ENCODE measurements around the gene RS1.

Gene RS1

DNA sequence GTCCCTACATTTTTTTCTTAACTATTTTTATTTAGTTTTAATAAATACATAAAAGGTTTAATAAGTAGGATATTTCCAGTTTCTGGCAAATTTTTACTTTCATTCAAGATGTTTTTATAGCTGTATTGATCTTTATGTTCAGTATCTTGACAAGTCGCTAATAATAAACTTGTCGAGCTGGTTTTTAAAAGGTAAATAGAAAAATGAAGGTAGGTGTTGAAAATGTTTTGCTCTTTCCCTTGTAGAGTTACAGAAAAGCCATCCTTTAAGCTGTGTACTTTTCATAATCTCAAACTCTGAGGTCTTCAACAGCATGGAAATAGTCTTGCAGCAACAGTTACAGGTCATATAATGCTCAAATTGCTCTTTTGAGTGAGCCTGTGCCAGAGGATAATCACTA, 52.6 kb downstream of the RS1 start:
- H3K9me3 Mint-ChIP-seq: no peaks in the 10 kb centered on the region
- ATAC-seq (replicated peaks; ENCODE audit: extremely low read depth, poor library complexity, severe bottlenecking): no peak
- no peaks in the 10 kb centered on the region for H3K27me3 Mint-ChIP-seq
- peaks cover 2% of the 10 kb centered on the region for H3K36me3 Mint-ChIP-seq (ENCODE audit: insufficient read depth)
- DNase-seq (ENCODE audit: low spot score in 2 of 2): no peak
- H3K4me1 Mint-ChIP-seq: no peaks in the 10 kb centered on the region
- H3K27ac Mint-ChIP-seq (ENCODE audit: low read depth): no peak overlapping the region
- no peak overlapping the region for H3K4me3 Mint-ChIP-seq

DNA sequence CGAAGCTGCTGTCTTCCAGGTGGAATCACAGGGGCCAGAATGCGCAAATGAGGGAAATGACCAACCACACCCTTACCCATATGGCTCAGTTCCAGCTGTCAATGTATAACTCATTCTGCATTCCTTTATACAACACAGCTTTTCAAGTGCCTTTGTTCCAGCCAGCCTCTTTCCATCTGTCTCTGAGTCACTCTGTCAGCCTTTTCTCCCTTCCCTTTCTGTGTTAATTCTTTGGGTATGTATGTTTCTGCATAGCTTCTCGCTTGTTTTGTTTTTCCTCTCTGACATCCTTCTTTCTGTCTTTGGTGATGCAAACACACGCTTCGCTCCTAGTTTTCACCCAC, 54.5 kb downstream of the RS1 start:
- Mint-ChIP-seq H3K27ac (ENCODE audit: low read depth) (no peak overlapping the region), H3K9me3 (no peaks in the 10 kb centered on the region), H3K27me3 (no peaks in the 10 kb centered on the region), H3K4me3 (no peak overlapping the region), H3K4me1 (no peaks in the 10 kb centered on the region), H3K36me3 (ENCODE audit: insufficient read depth) (peaks cover 2% of the 10 kb centered on the region)
- DNase-seq (ENCODE audit: low spot score in 2 of 2) (no peak), ATAC-seq (replicated peaks; ENCODE audit: extremely low read depth, poor library complexity, severe bottlenecking) (no peak)

- no peak overlapping the region for H3K4me3 Mint-ChIP-seq
- ATAC-seq (replicated peaks; ENCODE audit: extremely low read depth, poor library complexity, severe bottlenecking) (no peak), DNase-seq (ENCODE audit: low spot score in 2 of 2) (no peak)
- no peak overlapping the region for H3K27ac Mint-ChIP-seq (ENCODE audit: low read depth)
- no peaks in the 10 kb centered on the region for H3K4me1 Mint-ChIP-seq
- H3K9me3 Mint-ChIP-seq: no peaks in the 10 kb centered on the region
- peaks cover 2% of the 10 kb centered on the region for H3K36me3 Mint-ChIP-seq (ENCODE audit: insufficient read depth)
- H3K27me3 Mint-ChIP-seq: no peaks in the 10 kb centered on the region
Measured at GRCh38 chrX:18616688-18617406, 55.1 kb downstream of the RS1 start.

DNA sequence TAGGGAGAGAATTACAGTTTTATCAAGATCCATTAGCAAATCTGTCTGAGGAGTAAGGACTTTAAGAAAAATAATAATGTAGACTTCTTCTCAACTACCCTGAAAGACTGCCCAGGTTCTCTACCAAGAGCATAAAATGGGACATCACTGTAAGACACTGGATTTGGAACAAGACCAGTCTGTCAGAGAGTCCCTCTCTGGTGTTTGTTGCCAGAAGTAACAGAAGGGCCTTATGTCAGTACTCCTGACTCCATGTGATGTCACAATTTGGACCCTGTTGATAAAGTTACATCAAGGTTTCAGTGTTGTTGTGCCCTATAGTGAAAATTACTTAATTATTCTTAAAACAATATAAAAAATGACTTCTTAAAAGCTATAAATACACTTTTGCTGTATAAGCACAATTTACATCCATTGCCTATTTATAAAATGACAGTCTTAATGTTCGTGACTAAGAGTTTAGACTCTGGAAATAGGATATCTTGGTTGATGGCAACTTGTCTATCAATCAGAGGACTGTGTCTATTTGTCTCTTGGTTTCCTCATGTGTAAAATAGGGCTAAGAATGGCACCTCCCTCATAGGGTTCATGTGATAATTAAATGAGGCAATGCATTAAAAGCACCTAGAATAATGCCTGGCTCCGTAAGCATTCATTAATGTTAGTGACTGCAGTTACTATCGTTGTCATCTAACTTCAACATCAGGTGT, 57.8 kb downstream of the RS1 start:
- H3K36me3 Mint-ChIP-seq (ENCODE audit: insufficient read depth): peaks cover 5% of the 10 kb centered on the region
- no peak for DNase-seq (ENCODE audit: low spot score in 2 of 2)
- no peaks in the 10 kb centered on the region for H3K4me1 Mint-ChIP-seq
- no peak overlapping the region for H3K4me3 Mint-ChIP-seq
- ATAC-seq (replicated peaks; ENCODE audit: extremely low read depth, poor library complexity, severe bottlenecking): no peak
- no peaks in the 10 kb centered on the region for H3K27me3 Mint-ChIP-seq
- no peaks in the 10 kb centered on the region for H3K9me3 Mint-ChIP-seq
- H3K27ac Mint-ChIP-seq (ENCODE audit: low read depth): no peak overlapping the region

- H3K9me3 Mint-ChIP-seq: no peaks in the 10 kb centered on the region
- no peaks in the 10 kb centered on the region for H3K27me3 Mint-ChIP-seq
- H3K27ac Mint-ChIP-seq (ENCODE audit: low read depth): no peak overlapping the region
- H3K4me3 Mint-ChIP-seq: no peak overlapping the region
- DNase-seq (ENCODE audit: low spot score in 2 of 2) (no peak), ATAC-seq (replicated peaks; ENCODE audit: extremely low read depth, poor library complexity, severe bottlenecking) (no peak)
- no peaks in the 10 kb centered on the region for H3K4me1 Mint-ChIP-seq
- H3K36me3 Mint-ChIP-seq (ENCODE audit: insufficient read depth): peaks cover 11% of the 10 kb centered on the region
Measured at GRCh38 chrX:18607966-18608365, 63.9 kb downstream of the RS1 start.

DNA sequence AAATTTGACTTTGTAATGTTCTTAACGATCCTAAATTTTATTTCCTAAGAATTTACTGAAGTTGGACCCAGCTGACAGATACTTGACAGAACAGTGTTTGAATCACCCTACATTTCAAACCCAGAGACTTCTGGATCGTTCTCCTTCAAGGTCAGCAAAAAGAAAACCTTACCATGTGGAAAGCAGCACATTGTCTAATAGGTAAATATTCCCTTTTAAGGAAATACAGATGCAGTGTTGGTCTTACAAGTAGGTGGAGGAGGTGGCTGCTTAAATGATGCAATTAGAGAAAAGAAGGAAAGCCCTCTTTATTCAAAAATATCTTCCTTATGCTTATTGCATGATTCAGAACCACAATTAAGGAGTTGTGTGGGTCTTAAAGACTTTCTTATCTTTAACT, 73.5 kb downstream of the RS1 start:
- no peak for ATAC-seq (replicated peaks; ENCODE audit: extremely low read depth, poor library complexity, severe bottlenecking)
- no peak for DNase-seq (ENCODE audit: low spot score in 2 of 2)
- no peaks in the 10 kb centered on the region for H3K9me3 Mint-ChIP-seq
- H3K27me3 Mint-ChIP-seq: no peaks in the 10 kb centered on the region
- H3K4me1 Mint-ChIP-seq: no peaks in the 10 kb centered on the region
- H3K36me3 Mint-ChIP-seq (ENCODE audit: insufficient read depth): peaks cover 7% of the 10 kb centered on the region
- no peak overlapping the region for H3K27ac Mint-ChIP-seq (ENCODE audit: low read depth)
- no peak overlapping the region for H3K4me3 Mint-ChIP-seq

DNA sequence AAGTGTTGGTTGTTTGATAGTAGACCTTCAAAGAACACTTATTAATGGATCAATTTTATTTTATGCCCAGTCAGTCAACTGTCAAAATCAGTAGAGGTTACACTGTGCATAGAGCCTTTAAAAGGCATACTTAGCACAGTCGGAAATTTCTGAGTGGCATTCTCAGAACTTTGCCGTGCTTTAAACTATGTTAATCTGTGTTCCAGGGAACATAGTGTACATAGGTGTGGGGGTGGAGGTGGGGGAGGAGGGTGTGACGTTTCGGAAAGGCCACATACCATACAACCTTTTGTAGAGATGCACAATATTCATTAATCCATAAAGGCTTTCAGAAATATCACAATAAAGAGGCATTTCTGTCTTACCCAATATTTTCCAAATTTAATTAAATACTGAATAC, 75.8 kb downstream of the RS1 start:
- no peak overlapping the region for H3K27ac Mint-ChIP-seq (ENCODE audit: low read depth)
- no peaks in the 10 kb centered on the region for H3K27me3 Mint-ChIP-seq
- no peaks in the 10 kb centered on the region for H3K4me1 Mint-ChIP-seq
- H3K9me3 Mint-ChIP-seq: no peaks in the 10 kb centered on the region
- ATAC-seq (replicated peaks; ENCODE audit: extremely low read depth, poor library complexity, severe bottlenecking) (no peak), DNase-seq (ENCODE audit: low spot score in 2 of 2) (no peak)
- peaks cover 5% of the 10 kb centered on the region for H3K36me3 Mint-ChIP-seq (ENCODE audit: insufficient read depth)
- H3K4me3 Mint-ChIP-seq: no peak overlapping the region

DNA sequence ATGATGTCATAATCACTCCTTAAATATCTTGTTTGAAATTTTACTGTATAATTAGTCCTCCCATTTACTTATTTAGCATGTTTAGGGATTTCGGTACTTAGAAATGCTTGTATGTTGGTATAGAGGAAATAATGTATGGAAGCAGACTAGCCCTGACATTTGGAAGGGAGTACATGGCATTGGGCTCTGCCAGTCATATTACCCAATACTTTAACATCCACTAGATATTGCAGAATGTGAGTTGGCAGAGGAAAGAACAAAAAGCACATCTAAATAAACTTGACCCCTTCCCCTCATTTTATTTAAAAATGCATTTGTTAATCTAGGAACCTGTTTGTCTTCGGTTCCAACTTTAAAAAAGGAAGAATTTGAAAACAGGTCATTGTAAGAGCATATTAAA, 77.8 kb downstream of the RS1 start:
- ATAC-seq (replicated peaks; ENCODE audit: extremely low read depth, poor library complexity, severe bottlenecking): no peak
- Mint-ChIP-seq H3K4me3 (no peak overlapping the region), H3K27ac (ENCODE audit: low read depth) (no peak overlapping the region), H3K9me3 (no peaks in the 10 kb centered on the region), H3K27me3 (no peaks in the 10 kb centered on the region), H3K36me3 (ENCODE audit: insufficient read depth) (peaks cover 9% of the 10 kb centered on the region), H3K4me1 (peaks cover 4% of the 10 kb centered on the region)
- DNase-seq (ENCODE audit: low spot score in 2 of 2): no peak

DNA sequence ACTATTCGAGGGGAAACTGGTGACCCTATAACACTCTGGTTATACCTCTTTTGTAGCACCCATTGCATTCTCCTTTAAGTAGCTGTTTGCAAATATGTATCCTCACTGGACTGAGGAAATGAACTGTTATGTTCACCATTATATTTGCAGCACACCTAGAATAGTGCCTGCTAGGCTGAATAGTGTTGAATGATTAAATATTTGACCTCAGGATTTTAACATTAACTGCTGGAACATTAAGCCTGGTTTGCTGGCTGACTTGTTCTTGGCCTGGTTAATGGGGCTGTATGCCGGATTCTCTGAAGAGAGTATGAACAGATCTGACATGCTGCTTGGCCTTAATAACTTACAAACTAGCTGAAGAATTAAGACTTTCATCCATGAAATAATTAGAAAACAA, 80.1 kb downstream of the RS1 start:
- no peak overlapping the region for H3K27ac Mint-ChIP-seq (ENCODE audit: low read depth)
- H3K4me1 Mint-ChIP-seq: peaks cover 4% of the 10 kb centered on the region
- H3K9me3 Mint-ChIP-seq: no peaks in the 10 kb centered on the region
- ATAC-seq (replicated peaks; ENCODE audit: extremely low read depth, poor library complexity, severe bottlenecking) (no peak), DNase-seq (ENCODE audit: low spot score in 2 of 2) (no peak)
- no peak overlapping the region for H3K4me3 Mint-ChIP-seq
- H3K36me3 Mint-ChIP-seq (ENCODE audit: insufficient read depth): peaks cover 10% of the 10 kb centered on the region
- H3K27me3 Mint-ChIP-seq: no peaks in the 10 kb centered on the region
